ENCODE measurements around the gene SNX10. TPM values are rescaled to one million over a fixed set of nuclear protein-coding genes. Genes with fewer than 3 reads are reported as not detected.

SNX10 gene
- polyA plus RNA-seq, 3 donors = 14.5 to 18.5 (median 15.4) TPM

GRCh38 chr7:26329520-26330255 is 38.0 kb downstream of the SNX10 start:
- DNase-seq = no peak

- no peak for DNase-seq
These were observed 39.5 kb downstream of the SNX10 start for GRCh38 chr7:26331113-26331512.

- no peak for DNase-seq
These were observed 40.1 kb downstream of the SNX10 start for GRCh38 chr7:26331789-26332188.

- no peak for DNase-seq
These were observed 41.0 kb downstream of the SNX10 start for GRCh38 chr7:26332698-26333097.

- DNase-seq = no peak
These were observed 42.7 kb downstream of the SNX10 start for GRCh38 chr7:26334166-26334859.

- DNase-seq = no peak
These were observed 45.7 kb downstream of the SNX10 start for GRCh38 chr7:26337232-26337865.

GRCh38 chr7:26340476-26341018 is 48.9 kb downstream of the SNX10 start:
- DNase-seq = no peak

- DNase-seq = no peak
These were observed 51.7 kb downstream of the SNX10 start for GRCh38 chr7:26343320-26343832.

GRCh38 chr7:26343837-26344236 is 52.2 kb downstream of the SNX10 start:
- DNase-seq = no peak

GRCh38 chr7:26345202-26345601 is 53.5 kb downstream of the SNX10 start:
- DNase-seq = no peak

GRCh38 chr7:26345837-26346236 is 54.2 kb downstream of the SNX10 start:
- no peak for DNase-seq

- no peak for DNase-seq
These were observed 55.0 kb downstream of the SNX10 start for GRCh38 chr7:26346611-26347203.

GRCh38 chr7:26348234-26348851 is 56.7 kb downstream of the SNX10 start:
- DNase-seq = no peak

GRCh38 chr7:26349005-26349915 is 57.6 kb downstream of the SNX10 start:
- no peak for DNase-seq

- no peak for DNase-seq
These were observed 59.5 kb downstream of the SNX10 start for GRCh38 chr7:26351171-26351570.

- no peak for DNase-seq
These were observed 64.6 kb downstream of the SNX10 start for GRCh38 chr7:26356229-26356628.

- DNase-seq = no peak
These were observed 65.5 kb downstream of the SNX10 start for GRCh38 chr7:26356929-26357798.

GRCh38 chr7:26357799-26358151 is 66.1 kb downstream of the SNX10 start:
- no peak for DNase-seq

GRCh38 chr7:26360650-26361049 is 69.0 kb downstream of the SNX10 start:
- DNase-seq = no peak

- DNase-seq = no peak
These were observed 70.0 kb downstream of the SNX10 start for GRCh38 chr7:26361637-26362036.
